Adrenal gland (tissue), 5 donors: ENCODE data around the gene NUDT16.

Experiments
- POLR2A ChIP-seq, 2 donors: fragments of 450-650 bp; IDR thresholded peaks; one replicate each; pipeline ENCODE4 v1.6.1; 2017; ENCODE audit warnings: antibody characterized with exemption in 2 of 2, mild to moderate bottlenecking in 2 of 2, moderate library complexity in 1 of 2
- TF ChIP-seq, protein P1 (sequence below), 6 experiments: fragments of 450-650 bp in 4 of 6; fragments of 200-600 bp in 2 of 6; sonication (generic) in 1 of 6; IDR thresholded peaks; 1 replicate in 5 of 6; 2 replicates in 1 of 6; pipeline versions ENCODE4 v1.5.1 to v1.8.0; 2016 to 2021; ENCODE audit warnings: antibody characterized with exemption in 6 of 6, mild to moderate bottlenecking in 2 of 6, moderate library complexity in 1 of 6
- donor health status: DM: no; HTN: no; CAD: no.

DNA sequence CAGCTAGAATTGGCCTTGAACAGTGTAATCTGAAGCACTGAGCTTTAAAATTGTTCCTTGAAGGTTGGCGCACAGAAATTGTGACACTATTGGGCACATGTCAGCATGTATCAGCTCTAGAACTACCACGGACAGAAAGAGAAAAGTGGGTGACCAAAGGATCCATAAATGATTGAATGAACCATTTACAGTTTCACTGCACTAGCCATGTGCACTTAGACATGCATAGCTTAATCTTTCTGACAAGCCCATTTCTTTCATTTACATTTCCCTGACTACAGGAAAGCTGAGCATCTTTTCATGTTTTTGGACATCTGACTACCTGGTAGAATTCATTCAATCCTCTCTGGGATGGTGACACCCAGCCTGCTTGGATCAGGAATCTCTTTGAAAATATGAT, 36.2 kb downstream of the NUDT16 start:
- TF ChIP-seq, protein P1, sequence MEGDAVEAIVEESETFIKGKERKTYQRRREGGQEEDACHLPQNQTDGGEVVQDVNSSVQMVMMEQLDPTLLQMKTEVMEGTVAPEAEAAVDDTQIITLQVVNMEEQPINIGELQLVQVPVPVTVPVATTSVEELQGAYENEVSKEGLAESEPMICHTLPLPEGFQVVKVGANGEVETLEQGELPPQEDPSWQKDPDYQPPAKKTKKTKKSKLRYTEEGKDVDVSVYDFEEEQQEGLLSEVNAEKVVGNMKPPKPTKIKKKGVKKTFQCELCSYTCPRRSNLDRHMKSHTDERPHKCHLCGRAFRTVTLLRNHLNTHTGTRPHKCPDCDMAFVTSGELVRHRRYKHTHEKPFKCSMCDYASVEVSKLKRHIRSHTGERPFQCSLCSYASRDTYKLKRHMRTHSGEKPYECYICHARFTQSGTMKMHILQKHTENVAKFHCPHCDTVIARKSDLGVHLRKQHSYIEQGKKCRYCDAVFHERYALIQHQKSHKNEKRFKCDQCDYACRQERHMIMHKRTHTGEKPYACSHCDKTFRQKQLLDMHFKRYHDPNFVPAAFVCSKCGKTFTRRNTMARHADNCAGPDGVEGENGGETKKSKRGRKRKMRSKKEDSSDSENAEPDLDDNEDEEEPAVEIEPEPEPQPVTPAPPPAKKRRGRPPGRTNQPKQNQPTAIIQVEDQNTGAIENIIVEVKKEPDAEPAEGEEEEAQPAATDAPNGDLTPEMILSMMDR (IDR thresholded peaks at IDR 0.05): no peak
- TF ChIP-seq POLR2A (IDR thresholded peaks at IDR 0.05): no peak
